HCT116 (cell line): ENCODE data around the gene MMAA.

Experiments used
- POLR2A ChIP-seq: IDR thresholded peaks from 2 replicates; pipeline ENCODE4 v1.7.0; 2011; ENCODE audit warnings: borderline replicate concordance; ENCODE audit not compliant: insufficient read depth, insufficient read length; ENCODE audit errors: extremely low read depth
- TCF7L2 ChIP-seq: IDR thresholded peaks from 2 replicates; pipeline ENCODE4 v1.7.0; 2011; ENCODE audit warnings: borderline replicate concordance, inconsistent platforms; ENCODE audit not compliant: insufficient read depth, insufficient read length; ENCODE audit errors: extremely low read depth
- TF ChIP-seq, protein P1 (sequence below), 3 experiments: fragments of 200-600 bp in 1 of 3; sonication (generic) in 1 of 3; IDR thresholded peaks in 2 of 3; conservative IDR thresholded peaks in 1 of 3; 2 replicates each; pipeline ENCODE4 v1.5.1; 2012 to 2017; ENCODE audit warnings: low read depth in 2 of 3, low read length in 2 of 3, antibody characterized with exemption in 1 of 3, borderline replicate concordance in 1 of 3, control low read depth in 1 of 3, mild to moderate bottlenecking in 1 of 3, mixed read lengths in 1 of 3, mixed run types in 1 of 3, moderate library complexity in 1 of 3; ENCODE audit not compliant: insufficient read depth in 1 of 3

- TF ChIP-seq, protein P1, sequence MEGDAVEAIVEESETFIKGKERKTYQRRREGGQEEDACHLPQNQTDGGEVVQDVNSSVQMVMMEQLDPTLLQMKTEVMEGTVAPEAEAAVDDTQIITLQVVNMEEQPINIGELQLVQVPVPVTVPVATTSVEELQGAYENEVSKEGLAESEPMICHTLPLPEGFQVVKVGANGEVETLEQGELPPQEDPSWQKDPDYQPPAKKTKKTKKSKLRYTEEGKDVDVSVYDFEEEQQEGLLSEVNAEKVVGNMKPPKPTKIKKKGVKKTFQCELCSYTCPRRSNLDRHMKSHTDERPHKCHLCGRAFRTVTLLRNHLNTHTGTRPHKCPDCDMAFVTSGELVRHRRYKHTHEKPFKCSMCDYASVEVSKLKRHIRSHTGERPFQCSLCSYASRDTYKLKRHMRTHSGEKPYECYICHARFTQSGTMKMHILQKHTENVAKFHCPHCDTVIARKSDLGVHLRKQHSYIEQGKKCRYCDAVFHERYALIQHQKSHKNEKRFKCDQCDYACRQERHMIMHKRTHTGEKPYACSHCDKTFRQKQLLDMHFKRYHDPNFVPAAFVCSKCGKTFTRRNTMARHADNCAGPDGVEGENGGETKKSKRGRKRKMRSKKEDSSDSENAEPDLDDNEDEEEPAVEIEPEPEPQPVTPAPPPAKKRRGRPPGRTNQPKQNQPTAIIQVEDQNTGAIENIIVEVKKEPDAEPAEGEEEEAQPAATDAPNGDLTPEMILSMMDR (IDR thresholded peaks at IDR 0.05 in 2 of 3, conservative IDR thresholded peaks at IDR 0.05 in 1 of 3; ENCODE audit: borderline replicate concordance in 1 of 3, insufficient read depth in 1 of 3, low read depth in 2 of 3, low read length in 2 of 3), result no peak
- TF ChIP-seq POLR2A (no peak), TCF7L2 (no peak)
These were observed 24.1 kb downstream of the MMAA start for GRCh38 chr4:145643295-145643694.
